ENCODE measurements around the gene TMEM61.

TMEM61 gene

GRCh38 chr1:54942976-54943375 is 37.5 kb upstream of the TMEM61 start:
- TF ChIP-seq CTCF (conservative IDR thresholded peaks at IDR 0.05; ENCODE audit: low read depth, low read length) = no peak
- H3K4me3 ChIP-seq (ENCODE audit: low read depth, low read length) = no peak overlapping the region
- DNase-seq (ENCODE audit: low read depth) = no peak

GRCh38 chr1:54944610-54945392 is 35.6 kb upstream of the TMEM61 start:
- peak; percentile 94 for DNase-seq (ENCODE audit: low read depth)
- peak; percentile 90 for TF ChIP-seq CTCF (conservative IDR thresholded peaks at IDR 0.05; ENCODE audit: low read depth, low read length)
- no peak overlapping the region for H3K4me3 ChIP-seq (ENCODE audit: low read depth, low read length)

GRCh38 chr1:54945393-54945936 is 35.0 kb upstream of the TMEM61 start:
- TF ChIP-seq CTCF (conservative IDR thresholded peaks at IDR 0.05; ENCODE audit: low read depth, low read length) = no peak
- H3K4me3 ChIP-seq (ENCODE audit: low read depth, low read length) = no peak overlapping the region
- no peak for DNase-seq (ENCODE audit: low read depth)

- H3K4me3 ChIP-seq (ENCODE audit: low read depth, low read length) = no peak overlapping the region
- DNase-seq (ENCODE audit: low read depth) = no peak
- no peak for TF ChIP-seq CTCF (conservative IDR thresholded peaks at IDR 0.05; ENCODE audit: low read depth, low read length)
Observed at GRCh38 chr1:54947540-54947939, 32.9 kb upstream of the TMEM61 start.

GRCh38 chr1:54949053-54949452 is 31.4 kb upstream of the TMEM61 start:
- no peak for TF ChIP-seq CTCF (conservative IDR thresholded peaks at IDR 0.05; ENCODE audit: low read depth, low read length)
- DNase-seq (ENCODE audit: low read depth) = no peak
- no peak overlapping the region for H3K4me3 ChIP-seq (ENCODE audit: low read depth, low read length)

- TF ChIP-seq CTCF (conservative IDR thresholded peaks at IDR 0.05; ENCODE audit: low read depth, low read length) = no peak
- no peak overlapping the region for H3K4me3 ChIP-seq (ENCODE audit: low read depth, low read length)
- no peak for DNase-seq (ENCODE audit: low read depth)
Observed at GRCh38 chr1:54950006-54950368, 30.4 kb upstream of the TMEM61 start.

Data from choroid plexus epithelial cell (primary cell).